GM12865 (cell line): ENCODE measurements around the gene PPP1R3C.

Experiments used
- DNase-seq: peaks from one replicate; pipeline ENCODE4 v3.0.0; 2010; ENCODE audit warnings: low read depth
- H3K4me3 ChIP-seq: 2 replicates; pipeline ENCODE4 v1.5.1; 2011; ENCODE audit warnings: mild to moderate bottlenecking, low read depth, low read length, control low read depth
- CTCF ChIP-seq: IDR thresholded peaks from 2 replicates; pipeline ENCODE4 v1.5.1; 2011; ENCODE audit warnings: low read length, control low read depth, low read depth, inconsistent platforms; ENCODE audit not compliant: insufficient read depth; ENCODE audit errors: missing control alignments

PPP1R3C gene

GRCh38 chr10:91621483-91622113, 11.3 kb downstream of the PPP1R3C start:
- DNase-seq: no peak
- no peak for TF ChIP-seq CTCF

GRCh38 chr10:91617072-91617609, 15.7 kb downstream of the PPP1R3C start:
- no peak for TF ChIP-seq CTCF
- no peak overlapping the region for H3K4me3 ChIP-seq
- DNase-seq: no peak

More at GRCh38 chr10:91621483-91622113, 11.3 kb downstream of the PPP1R3C start:
- no peak overlapping the region for H3K4me3 ChIP-seq

GRCh38 chr10:91616137-91616536, 16.7 kb downstream of the PPP1R3C start:
- TF ChIP-seq CTCF: no peak

GRCh38 chr10:91614225-91614624, 18.6 kb downstream of the PPP1R3C start:
- TF ChIP-seq CTCF: no peak
- no peak for DNase-seq
- no peak overlapping the region for H3K4me3 ChIP-seq

More at GRCh38 chr10:91616137-91616536, 16.7 kb downstream of the PPP1R3C start:
- DNase-seq: no peak
- H3K4me3 ChIP-seq: no peak overlapping the region

- H3K4me3 ChIP-seq: no peak overlapping the region
- no peak for TF ChIP-seq CTCF
- DNase-seq: no peak
Observed at GRCh38 chr10:91613411-91614187, 19.3 kb downstream of the PPP1R3C start.

- no peak for DNase-seq
- TF ChIP-seq CTCF: no peak
- no peak overlapping the region for H3K4me3 ChIP-seq
Observed at GRCh38 chr10:91610919-91611318, 22.0 kb downstream of the PPP1R3C start.

GRCh38 chr10:91610444-91610843, 22.4 kb downstream of the PPP1R3C start:
- H3K4me3 ChIP-seq: no peak overlapping the region
- TF ChIP-seq CTCF: no peak

More at GRCh38 chr10:91610444-91610843, 22.4 kb downstream of the PPP1R3C start:
- DNase-seq: no peak
